NB4 (cell line): Measurements from ENCODE around the gene EDIL3.

Experiments used
- POLR2A ChIP-seq: IDR thresholded peaks from 2 replicates; pipeline ENCODE4 v1.6.1; 2011; ENCODE audit warnings: mild to moderate bottlenecking; ENCODE audit not compliant: insufficient read length; ENCODE audit errors: extremely low read depth
- TF ChIP-seq, protein P1 (sequence below): IDR thresholded peaks from one replicate; pipeline ENCODE4 v1.5.1; 2012; ENCODE audit warnings: low read depth, low read length
- TF ChIP-seq, protein P2 (sequence below): IDR thresholded peaks from 2 replicates; pipeline ENCODE4 v1.6.1; 2011; ENCODE audit warnings: low read depth, low read length

DNA sequence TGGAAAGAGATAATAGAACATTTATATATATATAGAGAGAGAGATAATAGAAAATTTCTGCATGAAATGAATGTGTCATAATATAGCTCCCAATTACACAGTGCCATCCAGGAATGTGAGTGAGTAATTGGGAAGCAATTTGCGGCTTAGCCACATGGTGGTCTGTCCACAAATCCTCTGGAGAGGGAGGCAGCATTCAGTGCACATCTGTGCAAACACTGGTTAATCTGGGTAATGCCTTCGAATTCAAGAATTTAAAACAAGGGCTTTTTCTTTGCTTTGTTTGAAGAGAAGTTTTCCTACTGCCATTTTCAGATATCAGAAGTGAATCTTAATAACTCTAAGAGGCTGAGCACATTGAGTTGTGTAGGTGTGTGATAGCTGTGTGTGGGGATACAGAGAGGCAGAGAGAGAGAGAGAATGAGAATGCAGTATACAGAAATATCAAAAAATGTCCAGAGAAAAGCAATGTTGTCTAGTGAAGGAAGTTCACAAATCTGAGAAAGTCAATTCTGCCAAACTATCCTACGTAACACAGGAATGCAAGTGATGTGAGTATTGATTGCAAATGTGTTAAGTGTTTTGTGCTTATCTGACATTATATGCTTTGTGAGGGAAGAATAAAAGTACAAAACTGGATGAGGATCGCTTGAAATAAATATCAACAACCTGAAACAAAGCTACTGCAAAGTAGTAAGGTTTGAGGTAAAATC, 134.6 kb downstream of the EDIL3 start:
- TF ChIP-seq POLR2A = no peak
- TF ChIP-seq, protein P1, sequence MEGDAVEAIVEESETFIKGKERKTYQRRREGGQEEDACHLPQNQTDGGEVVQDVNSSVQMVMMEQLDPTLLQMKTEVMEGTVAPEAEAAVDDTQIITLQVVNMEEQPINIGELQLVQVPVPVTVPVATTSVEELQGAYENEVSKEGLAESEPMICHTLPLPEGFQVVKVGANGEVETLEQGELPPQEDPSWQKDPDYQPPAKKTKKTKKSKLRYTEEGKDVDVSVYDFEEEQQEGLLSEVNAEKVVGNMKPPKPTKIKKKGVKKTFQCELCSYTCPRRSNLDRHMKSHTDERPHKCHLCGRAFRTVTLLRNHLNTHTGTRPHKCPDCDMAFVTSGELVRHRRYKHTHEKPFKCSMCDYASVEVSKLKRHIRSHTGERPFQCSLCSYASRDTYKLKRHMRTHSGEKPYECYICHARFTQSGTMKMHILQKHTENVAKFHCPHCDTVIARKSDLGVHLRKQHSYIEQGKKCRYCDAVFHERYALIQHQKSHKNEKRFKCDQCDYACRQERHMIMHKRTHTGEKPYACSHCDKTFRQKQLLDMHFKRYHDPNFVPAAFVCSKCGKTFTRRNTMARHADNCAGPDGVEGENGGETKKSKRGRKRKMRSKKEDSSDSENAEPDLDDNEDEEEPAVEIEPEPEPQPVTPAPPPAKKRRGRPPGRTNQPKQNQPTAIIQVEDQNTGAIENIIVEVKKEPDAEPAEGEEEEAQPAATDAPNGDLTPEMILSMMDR = no peak
- TF ChIP-seq, protein P2, sequence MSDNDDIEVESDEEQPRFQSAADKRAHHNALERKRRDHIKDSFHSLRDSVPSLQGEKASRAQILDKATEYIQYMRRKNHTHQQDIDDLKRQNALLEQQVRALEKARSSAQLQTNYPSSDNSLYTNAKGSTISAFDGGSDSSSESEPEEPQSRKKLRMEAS = no peak
